ENCODE measurements around the gene DPT.

The DPT gene

GRCh38 chr1:168688644-168689326, 40.2 kb downstream of the DPT start:
- H3K4me3 ChIP-seq (replicated peaks in 1 of 2; ENCODE audit: low read depth in 2 of 2, low read length in 2 of 2): no peak overlapping the region
- TF ChIP-seq, protein P1, sequence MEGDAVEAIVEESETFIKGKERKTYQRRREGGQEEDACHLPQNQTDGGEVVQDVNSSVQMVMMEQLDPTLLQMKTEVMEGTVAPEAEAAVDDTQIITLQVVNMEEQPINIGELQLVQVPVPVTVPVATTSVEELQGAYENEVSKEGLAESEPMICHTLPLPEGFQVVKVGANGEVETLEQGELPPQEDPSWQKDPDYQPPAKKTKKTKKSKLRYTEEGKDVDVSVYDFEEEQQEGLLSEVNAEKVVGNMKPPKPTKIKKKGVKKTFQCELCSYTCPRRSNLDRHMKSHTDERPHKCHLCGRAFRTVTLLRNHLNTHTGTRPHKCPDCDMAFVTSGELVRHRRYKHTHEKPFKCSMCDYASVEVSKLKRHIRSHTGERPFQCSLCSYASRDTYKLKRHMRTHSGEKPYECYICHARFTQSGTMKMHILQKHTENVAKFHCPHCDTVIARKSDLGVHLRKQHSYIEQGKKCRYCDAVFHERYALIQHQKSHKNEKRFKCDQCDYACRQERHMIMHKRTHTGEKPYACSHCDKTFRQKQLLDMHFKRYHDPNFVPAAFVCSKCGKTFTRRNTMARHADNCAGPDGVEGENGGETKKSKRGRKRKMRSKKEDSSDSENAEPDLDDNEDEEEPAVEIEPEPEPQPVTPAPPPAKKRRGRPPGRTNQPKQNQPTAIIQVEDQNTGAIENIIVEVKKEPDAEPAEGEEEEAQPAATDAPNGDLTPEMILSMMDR (IDR thresholded peaks at IDR 0.05; ENCODE audit: low read depth, low read length): no peak
- DNase-seq (ENCODE audit: low read depth in 2 of 2): no peak

GRCh38 chr1:168687816-168688215, 41.2 kb downstream of the DPT start:
- no peak overlapping the region for H3K4me3 ChIP-seq (replicated peaks in 1 of 2; ENCODE audit: low read depth in 2 of 2, low read length in 2 of 2)
- DNase-seq (ENCODE audit: low read depth in 2 of 2): peak in 1 of 2 donors; percentile 7
- TF ChIP-seq, protein P1 (IDR thresholded peaks at IDR 0.05; ENCODE audit: low read depth, low read length): no peak

- no peak for DNase-seq (ENCODE audit: low read depth in 2 of 2)
- TF ChIP-seq, protein P1 (IDR thresholded peaks at IDR 0.05; ENCODE audit: low read depth, low read length): no peak
- H3K4me3 ChIP-seq (replicated peaks in 1 of 2; ENCODE audit: low read depth in 2 of 2, low read length in 2 of 2): no peak overlapping the region
These were observed 42.3 kb downstream of the DPT start for GRCh38 chr1:168686666-168687065.

- H3K4me3 ChIP-seq (replicated peaks in 1 of 2; ENCODE audit: low read depth in 2 of 2, low read length in 2 of 2): no peak overlapping the region
- TF ChIP-seq, protein P1 (IDR thresholded peaks at IDR 0.05; ENCODE audit: low read depth, low read length): no peak
These were observed 45.1 kb downstream of the DPT start for GRCh38 chr1:168683871-168684270.

GRCh38 chr1:168676861-168677260, 52.1 kb downstream of the DPT start:
- H3K4me3 ChIP-seq (replicated peaks in 1 of 2; ENCODE audit: low read depth in 2 of 2, low read length in 2 of 2): no peak overlapping the region
- TF ChIP-seq, protein P1 (IDR thresholded peaks at IDR 0.05; ENCODE audit: low read depth, low read length): no peak
- no peak for DNase-seq (ENCODE audit: low read depth in 2 of 2)

More at GRCh38 chr1:168683871-168684270, 45.1 kb downstream of the DPT start:
- no peak for DNase-seq (ENCODE audit: low read depth in 2 of 2)

- DNase-seq (ENCODE audit: low read depth in 2 of 2): no peak
- H3K4me3 ChIP-seq (replicated peaks in 1 of 2; ENCODE audit: low read depth in 2 of 2, low read length in 2 of 2): no peak overlapping the region
- TF ChIP-seq, protein P1 (IDR thresholded peaks at IDR 0.05; ENCODE audit: low read depth, low read length): no peak
These were observed 52.8 kb downstream of the DPT start for GRCh38 chr1:168676029-168676812.

Measured in cardiac fibroblast (primary cell).